GM19463 (cell line): ENCODE measurements around the gene CISD3.
"Not testable (repeated sequence)": the region's sequence is repeated elsewhere in the genome, so short reads cannot be mapped to it uniquely, and the experiment has no call there.

Source experiments
- ATAC-seq: cut with Tn5 transposase; IDR thresholded peaks from one replicate; pipeline ENCODE4 v1.9.1; 2021; ENCODE audit warnings: mild to moderate bottlenecking, moderate library complexity; ENCODE audit not compliant: unreplicated experiment

The CISD3 gene

GRCh38 chr17:38707678-38708351 is 22.3 kb upstream of the CISD3 start:
- ATAC-seq, result no peak

- ATAC-seq, result no peak
These were observed 20.9 kb upstream of the CISD3 start for GRCh38 chr17:38709104-38709820.

GRCh38 chr17:38709864-38710603 is 20.1 kb upstream of the CISD3 start:
- no peak for ATAC-seq

GRCh38 chr17:38710604-38710962 is 19.6 kb upstream of the CISD3 start:
- ATAC-seq, result no peak

- ATAC-seq, result no peak
These were observed 19.2 kb upstream of the CISD3 start for GRCh38 chr17:38710985-38711384.

GRCh38 chr17:38711792-38712571 is 18.2 kb upstream of the CISD3 start:
- ATAC-seq, result no peak

GRCh38 chr17:38712593-38712992 is 17.5 kb upstream of the CISD3 start:
- ATAC-seq, result no peak

GRCh38 chr17:38713456-38714075 is 16.6 kb upstream of the CISD3 start:
- no peak for ATAC-seq

GRCh38 chr17:38715216-38715943 is 14.8 kb upstream of the CISD3 start:
- ATAC-seq, result no peak

GRCh38 chr17:38716368-38717005 is 13.7 kb upstream of the CISD3 start:
- no peak for ATAC-seq

GRCh38 chr17:38717139-38717745 is 12.9 kb upstream of the CISD3 start:
- ATAC-seq, result no peak

GRCh38 chr17:38719289-38719942 is 10.7 kb upstream of the CISD3 start:
- no peak for ATAC-seq

- ATAC-seq, result no peak
These were observed 10.0 kb upstream of the CISD3 start for GRCh38 chr17:38719943-38720641.

GRCh38 chr17:38720941-38721340 is 9.2 kb upstream of the CISD3 start:
- no peak for ATAC-seq

- ATAC-seq, result no peak
These were observed 8.3 kb upstream of the CISD3 start for GRCh38 chr17:38721802-38722201.

GRCh38 chr17:38724337-38724988 is 5.7 kb upstream of the CISD3 start:
- no peak for ATAC-seq

GRCh38 chr17:38725066-38725465 is 5.1 kb upstream of the CISD3 start:
- ATAC-seq, result no peak

GRCh38 chr17:38726145-38726544 is 4.0 kb upstream of the CISD3 start:
- ATAC-seq, result not testable (repeated sequence)
